ENCODE data around the gene FN3KRP. TPM values are rescaled to one million over a fixed set of nuclear protein-coding genes. Genes with fewer than 3 reads are reported as not detected.

Gene FN3KRP
- total and polyA plus RNA-seq, 2 experiments from 2014 or later: 17.0 to 27.4 TPM

DNA sequence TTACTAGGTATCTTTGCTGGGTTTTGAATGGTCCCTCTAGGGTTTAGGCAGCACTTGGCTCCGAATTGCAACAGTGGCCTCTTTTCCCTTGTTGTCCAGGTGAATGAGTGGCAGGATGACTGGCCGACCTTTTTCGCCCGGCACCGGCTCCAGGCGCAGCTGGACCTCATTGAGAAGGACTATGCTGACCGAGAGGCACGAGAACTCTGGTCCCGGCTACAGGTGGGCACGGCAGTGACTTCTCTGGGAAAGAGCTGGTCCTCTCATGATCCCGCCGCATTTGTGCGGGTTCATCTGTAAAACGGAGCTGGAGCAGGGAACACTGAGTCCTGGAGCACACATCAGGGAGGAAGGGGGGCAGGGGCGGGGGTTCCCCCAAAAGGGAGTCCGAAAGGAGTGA, 32.2 kb downstream of the FN3KRP start:
- Histone ChIP-seq H3K9me2 (replicated peaks; ENCODE audit: insufficient read depth) (no peaks in the 10 kb centered on the region), H3K4me2 (no peak overlapping the region), H3K79me2 (peaks cover 10% of the 10 kb centered on the region), H3K36me3 (replicated peaks; ENCODE audit: insufficient read depth, low read depth) (no peaks in the 10 kb centered on the region), H4K20me1 (ENCODE audit: insufficient read depth, poor library complexity, severe bottlenecking) (peaks cover 9% of the 10 kb centered on the region), H3K4me1 (ENCODE audit: insufficient read depth) (peaks cover 8% of the 10 kb centered on the region), H3K4me3 (no peak overlapping the region), H2AFZ (no peak overlapping the region), H3K9me3 (ENCODE audit: low read depth) (no peaks in the 10 kb centered on the region), H3K27me3 (no peaks in the 10 kb centered on the region), H3K27ac (no peak overlapping the region)
- 98% methylated on average over 16 of the region's 16 CpGs for WGBS (ENCODE audit: low lambda C conversion rate, missing lambda C conversion rate)
- no peak for DNase-seq (ENCODE audit: low spot score)
- TF ChIP-seq, protein P1, sequence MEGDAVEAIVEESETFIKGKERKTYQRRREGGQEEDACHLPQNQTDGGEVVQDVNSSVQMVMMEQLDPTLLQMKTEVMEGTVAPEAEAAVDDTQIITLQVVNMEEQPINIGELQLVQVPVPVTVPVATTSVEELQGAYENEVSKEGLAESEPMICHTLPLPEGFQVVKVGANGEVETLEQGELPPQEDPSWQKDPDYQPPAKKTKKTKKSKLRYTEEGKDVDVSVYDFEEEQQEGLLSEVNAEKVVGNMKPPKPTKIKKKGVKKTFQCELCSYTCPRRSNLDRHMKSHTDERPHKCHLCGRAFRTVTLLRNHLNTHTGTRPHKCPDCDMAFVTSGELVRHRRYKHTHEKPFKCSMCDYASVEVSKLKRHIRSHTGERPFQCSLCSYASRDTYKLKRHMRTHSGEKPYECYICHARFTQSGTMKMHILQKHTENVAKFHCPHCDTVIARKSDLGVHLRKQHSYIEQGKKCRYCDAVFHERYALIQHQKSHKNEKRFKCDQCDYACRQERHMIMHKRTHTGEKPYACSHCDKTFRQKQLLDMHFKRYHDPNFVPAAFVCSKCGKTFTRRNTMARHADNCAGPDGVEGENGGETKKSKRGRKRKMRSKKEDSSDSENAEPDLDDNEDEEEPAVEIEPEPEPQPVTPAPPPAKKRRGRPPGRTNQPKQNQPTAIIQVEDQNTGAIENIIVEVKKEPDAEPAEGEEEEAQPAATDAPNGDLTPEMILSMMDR (IDR thresholded peaks at IDR 0.05; ENCODE audit: poor library complexity): no peak
- TF ChIP-seq EZH2phosphoT487 (IDR thresholded peaks at IDR 0.05; ENCODE audit: low read depth, severe bottlenecking, unreplicated experiment) (no peak), EZH2 (IDR thresholded peaks at IDR 0.05; ENCODE audit: borderline replicate concordance) (no peak)

DNA sequence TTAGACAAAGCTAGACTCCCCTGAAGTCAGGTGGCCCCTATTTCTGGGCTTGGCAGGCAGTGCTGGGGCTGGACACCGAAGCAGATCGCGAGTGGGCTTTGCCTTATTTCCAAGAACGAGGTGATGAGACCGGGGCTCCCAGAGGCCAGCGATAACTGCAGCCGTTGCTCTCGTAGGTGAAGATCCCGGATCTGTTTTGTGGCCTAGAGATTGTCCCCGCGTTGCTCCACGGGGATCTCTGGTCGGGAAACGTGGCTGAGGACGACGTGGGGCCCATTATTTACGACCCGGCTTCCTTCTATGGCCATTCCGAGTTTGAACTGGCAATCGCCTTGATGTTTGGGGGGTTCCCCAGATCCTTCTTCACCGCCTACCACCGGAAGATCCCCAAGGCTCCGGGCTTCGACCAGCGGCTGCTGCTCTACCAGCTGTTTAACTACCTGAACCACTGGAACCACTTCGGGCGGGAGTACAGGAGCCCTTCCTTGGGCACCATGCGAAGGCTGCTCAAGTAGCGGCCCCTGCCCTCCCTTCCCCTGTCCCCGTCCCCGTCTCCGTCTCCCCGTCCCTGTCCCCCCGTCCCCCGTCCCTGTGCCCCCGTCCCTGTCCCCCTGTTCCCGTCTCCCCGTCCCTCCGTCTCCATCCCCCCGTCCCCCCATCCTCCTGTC, 33.9 kb downstream of the FN3KRP start:
- peaks cover 8% of the 10 kb centered on the region for H3K4me1 ChIP-seq (ENCODE audit: insufficient read depth)
- H3K27ac ChIP-seq: no peak overlapping the region
- no peaks in the 10 kb centered on the region for H3K9me3 ChIP-seq (ENCODE audit: low read depth)
- 53% methylated on average over 27 of the region's 40 CpGs for WGBS (ENCODE audit: low lambda C conversion rate, missing lambda C conversion rate)
- peak overlapping the region; percentile 98 for H3K4me2 ChIP-seq
- peaks cover 26% of the 10 kb centered on the region for H3K79me2 ChIP-seq
- no peaks in the 10 kb centered on the region for H3K36me3 ChIP-seq (replicated peaks; ENCODE audit: insufficient read depth, low read depth)
- no peak for DNase-seq (ENCODE audit: low spot score)
- TF ChIP-seq, protein P1 (IDR thresholded peaks at IDR 0.05; ENCODE audit: poor library complexity): no peak
- TF ChIP-seq EZH2 (IDR thresholded peaks at IDR 0.05; ENCODE audit: borderline replicate concordance): no peak
- TF ChIP-seq EZH2phosphoT487 (IDR thresholded peaks at IDR 0.05; ENCODE audit: low read depth, severe bottlenecking, unreplicated experiment): no peak
- H4K20me1 ChIP-seq (ENCODE audit: insufficient read depth, poor library complexity, severe bottlenecking): peaks cover 9% of the 10 kb centered on the region
- H3K9me2 ChIP-seq (replicated peaks; ENCODE audit: insufficient read depth): no peaks in the 10 kb centered on the region
- no peak overlapping the region for H2AFZ ChIP-seq
- H3K27me3 ChIP-seq: no peaks in the 10 kb centered on the region
- no peak overlapping the region for H3K4me3 ChIP-seq

DNA sequence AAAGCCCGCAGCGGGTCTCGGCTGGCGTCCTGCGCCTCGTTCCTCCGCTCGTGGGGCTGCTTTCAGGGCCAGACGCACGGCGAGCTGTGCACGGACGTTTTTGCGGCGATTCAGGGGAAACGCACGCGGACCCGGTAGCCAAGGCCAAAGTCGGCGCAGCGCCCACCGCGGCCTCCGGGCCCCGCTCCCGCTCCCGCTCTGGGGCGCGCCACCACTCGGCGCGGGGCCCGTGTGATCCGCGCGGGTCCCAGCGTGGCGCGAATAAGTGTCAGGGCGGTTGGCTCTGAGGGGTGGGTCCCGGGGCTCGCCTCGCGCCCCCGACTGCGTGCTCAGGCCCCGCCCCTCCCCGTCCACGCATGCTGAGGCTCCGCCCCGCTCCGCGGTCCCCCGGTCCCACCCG, 34.7 kb downstream of the FN3KRP start:
- H3K9me2 ChIP-seq (replicated peaks; ENCODE audit: insufficient read depth): no peaks in the 10 kb centered on the region
- peak overlapping the region; percentile 98 for H3K4me2 ChIP-seq
- peaks cover 8% of the 10 kb centered on the region for H3K4me1 ChIP-seq (ENCODE audit: insufficient read depth)
- peak overlapping the region; percentile 96 for H2AFZ ChIP-seq
- TF ChIP-seq EZH2 (IDR thresholded peaks at IDR 0.05; ENCODE audit: borderline replicate concordance): no peak
- no peak for TF ChIP-seq EZH2phosphoT487 (IDR thresholded peaks at IDR 0.05; ENCODE audit: low read depth, severe bottlenecking, unreplicated experiment)
- TF ChIP-seq, protein P1 (IDR thresholded peaks at IDR 0.05; ENCODE audit: poor library complexity): no peak
- peaks cover 9% of the 10 kb centered on the region for H4K20me1 ChIP-seq (ENCODE audit: insufficient read depth, poor library complexity, severe bottlenecking)
- no peaks in the 10 kb centered on the region for H3K27me3 ChIP-seq
- no peaks in the 10 kb centered on the region for H3K9me3 ChIP-seq (ENCODE audit: low read depth)
- no peak for DNase-seq (ENCODE audit: low spot score)
- WGBS (ENCODE audit: low lambda C conversion rate, missing lambda C conversion rate): under 1% methylated on average over 40 of the region's 56 CpGs
- no peaks in the 10 kb centered on the region for H3K36me3 ChIP-seq (replicated peaks; ENCODE audit: insufficient read depth, low read depth)
- H3K4me3 ChIP-seq: peak overlapping the region; percentile 94
- peaks cover 34% of the 10 kb centered on the region for H3K79me2 ChIP-seq
- peak overlapping the region; percentile 71 for H3K27ac ChIP-seq

Measured in hepatocyte (in vitro differentiated cells).